Erythroblast (primary cell): ENCODE results near the gene RPP21.

Experiments
- DNase-seq, 2 experiments: peaks; one replicate each; lab custom pipeline; 2025; lab: John Stamatoyannopoulos, UW
- GATA1 ChIP-seq: IDR thresholded peaks from 2 replicates; pipeline ENCODE4 v1.6.1; 2011; ENCODE audit warnings: low read depth, mild to moderate bottlenecking, control low read depth, low read length, moderate library complexity
- POLR2A ChIP-seq: IDR thresholded peaks from 2 replicates; pipeline ENCODE4 v1.6.1; 2011; ENCODE audit warnings: mild to moderate bottlenecking, low read length

Gene RPP21

GRCh38 chr6:30344868-30345671 is at the start of gene RPP21:
Gene RPP21, plus strand, starts transcription at chr6:30345156. Its CDS starts 16 bp downstream, at chr6:30345172.
- TF ChIP-seq GATA1 (no peak), POLR2A (peak; percentile 83)
- DNase-seq = peak; percentile 84 to 90

DNA sequence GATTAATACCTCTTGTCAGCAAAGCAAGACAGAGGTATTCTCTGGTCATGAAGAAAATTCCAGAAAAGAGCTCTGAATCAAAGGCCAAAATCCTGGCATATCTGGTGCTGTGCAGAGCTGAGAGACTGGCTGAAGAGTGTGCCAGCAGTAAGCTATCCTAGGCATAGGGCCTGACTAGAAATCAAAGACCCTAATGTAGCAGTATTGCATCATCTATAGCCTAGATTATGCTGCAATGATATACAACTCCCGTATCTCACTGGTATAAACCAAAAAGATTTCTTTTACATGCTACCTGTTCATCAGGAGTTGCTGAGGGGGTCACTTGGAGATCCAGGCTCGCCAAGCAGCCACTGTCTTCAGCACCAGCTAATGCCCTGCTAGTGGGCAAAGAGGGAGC is 49.1 kb upstream of the RPP21 start:
- no peak for DNase-seq
- no peak for TF ChIP-seq POLR2A
- TF ChIP-seq GATA1 = no peak

GRCh38 chr6:30304002-30304401 is 41.0 kb upstream of the RPP21 start:
- no peak for DNase-seq

GRCh38 chr6:30311101-30311500 is 33.9 kb upstream of the RPP21 start:
- peak in 1 of 2 experiments; percentile 5 for DNase-seq
- no peak for TF ChIP-seq GATA1
- no peak for TF ChIP-seq POLR2A

More at GRCh38 chr6:30304002-30304401, 41.0 kb upstream of the RPP21 start:
- TF ChIP-seq GATA1 = no peak
- no peak for TF ChIP-seq POLR2A

DNA sequence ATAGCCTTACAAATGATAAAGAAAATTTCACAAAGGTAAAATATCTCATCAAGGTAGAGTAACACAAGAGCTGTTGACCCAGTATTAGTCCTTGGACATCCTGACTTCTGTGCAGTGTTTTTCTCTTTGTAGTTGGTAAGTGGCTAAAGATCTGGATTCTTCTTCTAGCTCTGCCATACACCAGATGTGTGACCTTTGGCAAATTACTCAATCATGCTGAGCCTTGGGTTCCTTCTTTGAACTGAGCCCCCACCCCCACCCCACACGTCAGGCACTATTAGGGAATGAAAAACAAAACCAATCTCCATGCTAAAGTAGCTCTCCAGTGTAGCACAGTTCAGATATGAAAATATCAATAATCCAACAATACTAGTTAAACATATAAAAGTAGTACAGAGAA is 33.3 kb upstream of the RPP21 start:
- TF ChIP-seq POLR2A (no peak), GATA1 (no peak)
- no peak for DNase-seq

DNA sequence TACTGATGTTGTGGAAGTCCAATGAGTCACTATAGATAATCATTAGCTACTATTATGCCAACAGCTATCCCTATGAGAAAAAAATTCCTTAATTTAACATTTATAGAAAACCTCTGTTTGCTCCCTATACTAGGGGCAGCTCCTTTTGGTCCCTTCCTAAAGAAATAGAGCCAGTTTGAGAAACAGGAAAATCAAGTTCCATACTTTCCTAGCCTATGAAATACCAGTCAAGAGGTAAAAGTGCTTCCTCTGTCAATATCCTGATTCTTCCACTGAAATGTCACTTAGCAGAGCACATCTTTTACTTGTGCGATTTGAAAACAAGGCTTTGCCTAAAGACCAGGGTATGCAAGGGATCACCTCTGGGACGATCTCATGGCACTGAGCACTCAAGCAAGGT is 32.7 kb upstream of the RPP21 start:
- TF ChIP-seq POLR2A (no peak), GATA1 (no peak)

DNA sequence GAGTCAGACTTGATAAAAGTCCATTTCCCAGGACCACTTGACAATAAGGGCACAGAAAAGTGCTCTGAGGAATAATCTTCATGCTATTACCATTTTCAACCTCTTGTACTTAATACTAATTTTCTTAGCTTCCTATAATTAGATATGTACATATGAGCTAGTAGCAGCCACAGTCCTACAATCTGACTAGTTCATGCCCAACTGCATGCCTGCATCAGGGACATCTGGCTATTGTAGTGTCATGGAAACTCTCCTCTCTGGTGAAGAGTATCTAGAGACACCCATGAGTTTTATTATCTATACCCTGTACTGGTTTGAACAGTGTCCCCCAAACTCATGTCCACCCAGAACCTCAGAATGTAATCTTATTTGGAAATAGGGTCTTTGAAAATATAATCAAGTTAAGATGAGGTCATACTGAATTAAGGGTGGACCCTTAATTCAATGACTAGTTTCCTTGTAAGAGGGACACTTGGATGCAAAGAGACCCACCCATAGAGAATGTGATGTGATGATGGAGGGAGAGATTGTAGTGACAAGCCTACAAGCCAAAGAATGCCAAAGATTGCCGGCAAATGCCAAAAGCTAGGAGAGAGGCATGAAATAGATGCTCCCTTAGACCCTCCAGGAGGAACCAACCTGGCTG is 32.2 kb upstream of the RPP21 start:
- DNase-seq = no peak
- no peak for TF ChIP-seq GATA1
- TF ChIP-seq POLR2A = no peak

More for the DNA sequence above, 32.7 kb upstream of the RPP21 start:
- DNase-seq = no peak

DNA sequence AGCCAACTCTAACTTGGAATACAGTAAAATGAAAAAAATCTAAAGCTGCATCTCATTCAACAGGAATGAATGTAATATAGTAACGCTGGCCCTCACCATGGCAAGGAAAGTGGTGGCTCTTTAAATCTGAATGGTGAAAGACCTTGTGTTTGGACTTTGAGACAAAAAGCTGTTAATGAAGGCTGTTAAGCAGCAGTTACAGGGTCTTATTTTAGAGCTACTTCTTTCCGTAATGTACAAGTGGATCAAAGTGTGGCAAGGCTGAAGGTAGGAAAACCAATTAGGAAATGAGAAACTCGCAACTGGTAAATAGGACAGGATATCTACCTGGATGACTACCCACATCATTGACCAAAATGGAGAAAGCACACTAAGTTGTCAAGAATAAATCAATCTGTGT is 29.8 kb upstream of the RPP21 start:
- no peak for DNase-seq

GRCh38 chr6:30317913-30318589 is 26.9 kb upstream of the RPP21 start:
- TF ChIP-seq POLR2A = no peak
- no peak for TF ChIP-seq GATA1
- no peak for DNase-seq

More for the DNA sequence above, 29.8 kb upstream of the RPP21 start:
- TF ChIP-seq GATA1 (no peak), POLR2A (no peak)

GRCh38 chr6:30319146-30319835 is 25.7 kb upstream of the RPP21 start:
- no peak for TF ChIP-seq GATA1
- no peak for TF ChIP-seq POLR2A
- no peak for DNase-seq

- TF ChIP-seq POLR2A = no peak
- no peak for TF ChIP-seq GATA1
- peak; percentile 21 to 74 for DNase-seq
These were observed 23.1 kb upstream of the RPP21 start for GRCh38 chr6:30321692-30322388.

GRCh38 chr6:30322527-30323501 is 22.1 kb upstream of the RPP21 start:
- TF ChIP-seq GATA1 (no peak), POLR2A (no peak)
- DNase-seq = peak in 1 of 2 experiments; percentile 38
